ENCODE measurements around the gene PARN. TPM values are rescaled to one million over a fixed set of nuclear protein-coding genes. Genes with fewer than 3 reads are reported as not detected.

PARN gene
- total and polyA plus RNA-seq, 2 experiments from 2014 or later, result 32.5 to 61.3 TPM

- no peak for TF ChIP-seq ETS1 (IDR thresholded peaks at IDR 0.05)
- no peak for TF ChIP-seq REST (IDR thresholded peaks at IDR 0.05; ENCODE audit: unreplicated experiment)
- TF ChIP-seq CTCF (conservative IDR thresholded peaks at IDR 0.05; ENCODE audit: low read depth in 2 of 2), result no peak
- no peak for TF ChIP-seq JUNB (IDR thresholded peaks at IDR 0.05; ENCODE audit: unreplicated experiment)
- no peak for TF ChIP-seq CREB1 (CRISPR knock-in tag; IDR thresholded peaks at IDR 0.05; ENCODE audit: low read depth)
- TF ChIP-seq STAT1 (IDR thresholded peaks at IDR 0.05; ENCODE audit: unreplicated experiment), result no peak
- TF ChIP-seq ZNF114 (CRISPR knock-in tag; IDR thresholded peaks at IDR 0.05), result no peak
Measured at GRCh38 chr16:14509675-14510132, 120.4 kb downstream of the PARN start (continued).

- H3K27ac Mint-ChIP-seq, result peak overlapping the region; percentile 75; the same call in 1 of the 2 replicates
- H3K4me3 ChIP-seq, result no peak overlapping the region
- H3K4me3 Mint-ChIP-seq, result no peak overlapping the region
- no peaks in the 10 kb centered on the region for H3K27me3 ChIP-seq (ENCODE audit: insufficient read depth)
- peaks cover 20% of the 10 kb centered on the region for H3K4me1 ChIP-seq (ENCODE audit: insufficient read depth)
- ATAC-seq, result peak; percentile 35; the same call in 2 of the 3 replicates
- no peaks in the 10 kb centered on the region for H3K36me3 ChIP-seq (ENCODE audit: insufficient read depth)
- no peak for DNase-seq (ENCODE audit: low spot score)
- peaks cover 24% of the 10 kb centered on the region for H3K4me1 Mint-ChIP-seq
- H3K79me2 ChIP-seq (replicated peaks; ENCODE audit: insufficient read depth), result no peaks in the 10 kb centered on the region
- peaks cover 4% of the 10 kb centered on the region for H3K27me3 Mint-ChIP-seq (ENCODE audit: insufficient read depth, low read depth, poor library complexity)
- no peaks in the 10 kb centered on the region for H4K20me1 ChIP-seq (replicated peaks; ENCODE audit: insufficient read depth)
- no peak overlapping the region for H3K4me2 ChIP-seq
- no peak overlapping the region for H2AFZ ChIP-seq
- peak overlapping the region; percentile 52 for H3K27ac ChIP-seq (ENCODE audit: low read depth)
- H3K9me3 Mint-ChIP-seq, result no peaks in the 10 kb centered on the region
- no peaks in the 10 kb centered on the region for H3K9me2 ChIP-seq (ENCODE audit: insufficient read depth)
- no peaks in the 10 kb centered on the region for H3F3A ChIP-seq (replicated peaks; ENCODE audit: low read depth)
- no peaks in the 10 kb centered on the region for H3K36me3 Mint-ChIP-seq (ENCODE audit: low read depth)
- TF ChIP-seq ZNF114 (CRISPR knock-in tag; IDR thresholded peaks at IDR 0.05) (no peak), STAT1 (IDR thresholded peaks at IDR 0.05; ENCODE audit: unreplicated experiment) (no peak), ETS1 (IDR thresholded peaks at IDR 0.05) (no peak), EZH2phosphoT487 (IDR thresholded peaks at IDR 0.05; ENCODE audit: unreplicated experiment) (no peak), POLR2AphosphoS5 (IDR thresholded peaks at IDR 0.05; ENCODE audit: low read depth) (no peak), CREB1 (CRISPR knock-in tag; IDR thresholded peaks at IDR 0.05; ENCODE audit: low read depth) (no peak), CTCF (conservative IDR thresholded peaks at IDR 0.05; ENCODE audit: low read depth in 2 of 2) (no peak)
Measured at GRCh38 chr16:14509055-14509454, 121.0 kb downstream of the PARN start.

Measured in GM23338 (cell line).